Germinal center (tissue), 1 donor: Measurements from ENCODE around the gene RGL4.

ENCODE experiments used
- DNase-seq: peaks from one replicate; pipeline ENCODE4 v3.0.0; 2012; ENCODE audit warnings: mixed read lengths, low spot score

Gene RGL4

DNA sequence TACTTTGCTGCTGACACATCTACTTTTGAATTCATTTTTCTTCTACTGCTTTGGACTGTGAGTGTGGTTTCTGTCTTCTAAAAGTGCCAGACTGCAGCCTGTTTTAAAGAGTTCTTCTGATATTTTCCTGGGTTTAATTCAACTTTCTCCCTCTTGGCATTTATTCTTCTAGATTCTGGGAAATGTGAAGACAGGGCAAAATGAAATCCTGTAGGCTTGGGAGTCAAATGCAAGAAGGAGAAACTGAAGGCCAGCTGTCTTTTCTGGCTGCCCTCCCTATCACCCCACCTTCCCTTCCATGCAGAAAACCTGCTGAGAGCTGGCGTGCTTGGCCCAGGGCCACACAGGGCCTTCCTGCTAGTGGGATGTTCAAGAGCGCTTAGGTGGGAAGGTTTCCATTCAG is 52.5 kb downstream of the RGL4 start:
- DNase-seq, result no peak

DNA sequence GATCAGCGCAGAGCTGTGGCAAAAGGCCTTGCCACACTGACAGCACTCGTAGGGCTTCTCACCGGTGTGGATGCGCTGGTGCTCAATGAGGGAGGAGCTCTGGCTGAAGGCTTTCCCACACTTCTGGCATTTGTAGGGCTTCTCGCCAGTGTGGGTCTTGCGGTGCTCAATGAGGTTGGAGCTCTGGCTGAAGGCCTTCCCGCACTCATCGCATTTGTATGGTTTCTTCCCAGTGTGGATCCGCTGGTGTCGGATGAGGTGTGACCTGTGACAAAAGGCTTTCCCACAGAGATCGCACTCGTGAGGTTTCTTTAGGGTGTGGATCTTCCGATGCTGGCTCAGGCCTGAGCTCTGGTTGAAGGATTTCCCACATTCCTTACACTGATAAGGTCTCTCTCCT is 53.2 kb downstream of the RGL4 start:
- no peak for DNase-seq

GRCh38 chr22:23744485-23744884 is 53.7 kb downstream of the RGL4 start:
- DNase-seq, result no peak

DNA sequence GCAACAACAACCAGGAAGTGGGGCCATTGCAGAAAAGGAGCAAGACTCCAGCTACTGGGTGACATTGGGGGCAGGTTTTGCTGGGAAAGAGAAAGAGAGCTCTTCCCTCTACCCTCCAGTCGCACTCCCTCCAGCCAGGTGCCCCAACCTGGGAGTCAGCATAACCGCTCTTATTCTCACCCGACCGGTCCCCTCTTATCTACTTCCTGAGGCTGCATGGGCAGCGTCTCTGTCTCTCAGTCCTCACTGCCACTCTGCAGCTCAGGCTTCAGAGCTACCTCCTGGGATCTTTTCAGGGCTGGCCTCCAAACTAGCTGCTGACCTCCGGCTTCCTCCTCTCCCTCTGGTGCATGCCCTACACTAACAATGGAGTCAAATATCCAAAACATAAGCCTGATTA is 55.0 kb downstream of the RGL4 start:
- no peak for DNase-seq
